Vagina (tissue), 2 donors: ENCODE data around the gene CEBPE. TPM values are rescaled to one million over a fixed set of nuclear protein-coding genes. Genes with fewer than 3 reads are reported as not detected.

Source experiments
- DNase-seq, 2 donors: peaks; one replicate each; pipeline ENCODE4 v3.0.0-alpha.2; 2017; ENCODE audit errors: extremely low spot score in 2 of 2
- H3K27ac ChIP-seq: fragments of 200-600 bp; sonication (generic); one replicate; pipeline ENCODE4 v1.5.1; 2019
- H3K27me3 ChIP-seq: fragments of 200-600 bp; sonication (generic); one replicate; pipeline ENCODE4 v1.5.1; 2019
- H3K36me3 ChIP-seq, 2 donors: fragments of 200-600 bp; sonication (generic); one replicate each; pipeline ENCODE4 v1.5.1; 2017 to 2019
- H3K4me1 ChIP-seq: fragments of 200-600 bp; sonication (generic); one replicate; pipeline ENCODE4 v1.5.1; 2019
- H3K4me3 ChIP-seq, 2 donors: fragments of 200-600 bp; sonication (generic); 1 replicate in 1 of 2; 2 replicates in 1 of 2; pipeline ENCODE4 v1.5.1; 2016 to 2019
- H3K9me3 ChIP-seq: fragments of 200-600 bp; sonication (generic); one replicate; pipeline ENCODE4 v1.5.1; 2019
- POLR2A ChIP-seq, 2 donors: fragments of 450-650 bp; IDR thresholded peaks; one replicate each; pipeline ENCODE4 v1.6.1; 2017; ENCODE audit warnings: antibody characterized with exemption in 2 of 2, mild to moderate bottlenecking in 2 of 2, moderate library complexity in 2 of 2
- POLR2AphosphoS5 ChIP-seq, 2 donors: sonication (generic); formaldehyde crosslinking; IDR thresholded peaks; one replicate each; pipeline ENCODE4 v1.9.0; 2017; ENCODE audit warnings: antibody characterized with exemption in 2 of 2, mild to moderate bottlenecking in 2 of 2, low read depth in 1 of 2; ENCODE audit not compliant: insufficient read depth in 1 of 2
- intact Hi-C: fragments of 100-400 bp; cut with DNase I; formaldehyde crosslinking; loops from one replicate; pipeline ENCODE4 v1.15.1; 2023
- total RNA-seq: library from RNA; depleted of rRNA; stranded (reverse); fragments of >200 nt; gene quantifications from one replicate; pipeline ENCODE4 v1.2.3, GENCODE V29; 2016
- TF ChIP-seq, protein P1 (sequence below), 3 experiments: fragments of 450-650 bp in 2 of 3; fragments of 200-600 bp in 1 of 3; sonication (generic) in 1 of 3; IDR thresholded peaks; one replicate each; pipeline ENCODE4 v1.5.1; 2017 to 2019; ENCODE audit warnings: antibody characterized with exemption in 3 of 3, mild to moderate bottlenecking in 2 of 3, moderate library complexity in 2 of 3

CEBPE gene
- total RNA-seq, 1 donor from 2014 or later, result not detected

DNA sequence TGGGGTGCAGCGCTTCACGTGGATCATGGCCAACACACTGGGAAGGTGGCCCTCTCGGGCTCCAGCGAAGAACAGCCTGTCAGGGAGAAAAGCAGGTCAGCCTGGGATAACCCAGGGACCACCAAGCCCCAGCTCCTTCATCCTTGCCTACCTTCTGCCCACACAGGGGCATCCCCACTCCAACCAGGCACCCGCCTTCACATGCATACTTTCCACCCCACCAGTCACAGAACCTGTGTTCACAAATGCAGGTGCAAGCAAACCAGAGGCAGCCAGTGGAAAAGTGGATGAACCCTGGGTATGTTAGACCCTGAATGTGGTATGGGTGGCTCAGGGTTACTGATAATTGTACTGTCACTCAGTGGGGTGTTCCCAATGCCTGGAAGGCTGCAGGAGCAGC, 12.4 kb upstream of the CEBPE start:
- no peaks in the 10 kb centered on the region for H3K9me3 ChIP-seq
- H3K27me3 ChIP-seq, result no peaks in the 10 kb centered on the region
- no peak overlapping the region for H3K27ac ChIP-seq
- intact Hi-C loops, result no loop called here
- no peaks in the 10 kb centered on the region for H3K4me1 ChIP-seq
- TF ChIP-seq POLR2AphosphoS5 (IDR thresholded peaks at IDR 0.05; ENCODE audit: insufficient read depth in 1 of 2, low read depth in 1 of 2), result no peak
- TF ChIP-seq POLR2A (IDR thresholded peaks at IDR 0.05), result no peak
- TF ChIP-seq, protein P1, sequence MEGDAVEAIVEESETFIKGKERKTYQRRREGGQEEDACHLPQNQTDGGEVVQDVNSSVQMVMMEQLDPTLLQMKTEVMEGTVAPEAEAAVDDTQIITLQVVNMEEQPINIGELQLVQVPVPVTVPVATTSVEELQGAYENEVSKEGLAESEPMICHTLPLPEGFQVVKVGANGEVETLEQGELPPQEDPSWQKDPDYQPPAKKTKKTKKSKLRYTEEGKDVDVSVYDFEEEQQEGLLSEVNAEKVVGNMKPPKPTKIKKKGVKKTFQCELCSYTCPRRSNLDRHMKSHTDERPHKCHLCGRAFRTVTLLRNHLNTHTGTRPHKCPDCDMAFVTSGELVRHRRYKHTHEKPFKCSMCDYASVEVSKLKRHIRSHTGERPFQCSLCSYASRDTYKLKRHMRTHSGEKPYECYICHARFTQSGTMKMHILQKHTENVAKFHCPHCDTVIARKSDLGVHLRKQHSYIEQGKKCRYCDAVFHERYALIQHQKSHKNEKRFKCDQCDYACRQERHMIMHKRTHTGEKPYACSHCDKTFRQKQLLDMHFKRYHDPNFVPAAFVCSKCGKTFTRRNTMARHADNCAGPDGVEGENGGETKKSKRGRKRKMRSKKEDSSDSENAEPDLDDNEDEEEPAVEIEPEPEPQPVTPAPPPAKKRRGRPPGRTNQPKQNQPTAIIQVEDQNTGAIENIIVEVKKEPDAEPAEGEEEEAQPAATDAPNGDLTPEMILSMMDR (IDR thresholded peaks at IDR 0.05), result no peak
- peaks cover 0 to 25% of the 10 kb centered on the region in 2 donors for H3K36me3 ChIP-seq
- DNase-seq, result no peak
- no peak overlapping the region for H3K4me3 ChIP-seq

DNA sequence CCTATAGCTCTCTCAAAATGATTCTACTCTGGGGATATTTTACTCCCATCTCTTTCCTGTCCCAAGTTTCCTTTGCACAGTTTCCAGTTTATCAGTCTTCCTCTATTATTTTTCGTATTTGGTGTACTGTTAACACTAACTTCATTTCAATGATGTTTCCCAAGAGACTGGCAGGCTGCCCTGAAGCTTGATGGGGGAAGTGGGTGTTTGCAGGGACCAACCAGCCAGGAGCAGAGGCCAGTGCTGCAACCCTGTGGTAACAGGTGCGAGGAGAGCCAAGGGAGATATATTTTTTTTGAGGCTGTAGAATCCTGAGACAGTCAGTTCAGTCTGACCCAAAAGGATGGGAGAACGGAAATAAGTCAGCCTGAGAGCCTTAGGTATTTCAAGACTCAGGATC, 11.8 kb upstream of the CEBPE start:
- Histone ChIP-seq H3K4me3 (no peak overlapping the region), H3K27me3 (no peaks in the 10 kb centered on the region), H3K4me1 (no peaks in the 10 kb centered on the region), H3K27ac (no peak overlapping the region), H3K36me3 (peaks cover 0 to 23% of the 10 kb centered on the region in 2 donors), H3K9me3 (no peaks in the 10 kb centered on the region)
- no peak for DNase-seq
- intact Hi-C loops, result no loop called here
- TF ChIP-seq POLR2AphosphoS5 (IDR thresholded peaks at IDR 0.05; ENCODE audit: insufficient read depth in 1 of 2, low read depth in 1 of 2) (no peak), POLR2A (IDR thresholded peaks at IDR 0.05) (no peak)
- TF ChIP-seq, protein P1 (IDR thresholded peaks at IDR 0.05), result no peak

DNA sequence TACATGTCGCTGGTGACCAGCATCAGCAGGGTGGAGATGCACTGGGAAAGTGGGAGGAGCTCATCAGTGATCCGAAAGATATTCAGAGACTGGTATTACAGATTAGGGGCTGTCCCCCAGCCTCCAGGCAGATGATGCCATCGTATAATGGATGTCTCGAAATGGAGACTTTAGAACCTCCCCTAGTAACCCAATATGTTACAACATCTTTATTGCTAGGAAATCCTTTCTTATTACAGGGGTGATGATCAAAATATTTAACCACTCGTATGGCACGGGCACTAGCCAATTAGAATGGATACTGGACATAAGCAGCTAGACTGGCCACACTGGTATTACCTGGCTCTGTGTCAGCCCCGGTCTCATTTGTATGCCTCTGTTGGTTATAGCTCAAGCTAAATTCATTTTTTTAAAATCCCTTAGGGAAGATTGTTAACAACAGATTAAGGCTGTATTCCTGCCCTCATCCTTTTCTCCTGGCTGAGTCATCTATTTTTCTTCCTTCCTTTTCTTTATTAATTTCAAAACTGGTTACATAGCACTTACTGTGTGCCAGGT, 10.8 kb upstream of the CEBPE start:
- peaks cover 0 to 23% of the 10 kb centered on the region in 2 donors for H3K36me3 ChIP-seq

DNA sequence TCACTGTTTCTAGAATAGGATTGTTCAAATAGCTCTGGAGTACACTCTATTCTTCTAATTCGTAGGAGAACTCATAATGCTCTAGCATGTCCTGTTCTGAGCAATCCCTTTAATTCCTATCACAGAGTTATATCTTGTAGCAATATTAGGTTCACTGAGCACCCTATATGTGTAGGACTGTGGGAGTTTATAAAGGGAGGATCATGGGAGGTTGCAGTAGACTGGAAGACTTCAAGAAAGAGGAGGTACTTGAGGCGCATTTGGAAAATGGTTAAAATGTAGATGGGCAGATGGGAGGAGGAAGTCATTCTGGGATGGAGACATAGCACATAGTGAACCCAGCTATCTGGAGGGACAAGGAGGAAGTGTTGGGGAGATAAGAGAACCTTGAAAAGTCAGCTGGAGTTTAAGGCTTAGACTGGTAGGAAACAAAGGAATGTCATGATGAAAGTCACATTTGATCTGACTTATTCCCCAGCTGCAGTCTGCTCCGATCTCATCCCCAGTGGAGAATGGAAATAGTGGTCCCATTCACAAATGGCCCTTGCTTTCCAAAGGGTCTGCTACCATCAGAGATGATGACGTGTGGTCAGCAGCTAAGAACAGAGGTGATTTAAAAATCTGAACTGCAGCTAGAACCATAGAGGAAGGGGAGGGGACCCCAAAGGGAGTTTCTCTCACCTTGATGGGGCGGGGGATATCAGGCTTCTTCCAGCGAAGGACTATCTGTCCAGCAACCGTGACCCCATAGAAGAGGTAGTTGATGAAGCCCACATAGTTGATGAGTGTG, 10.1 kb upstream of the CEBPE start:
- Histone ChIP-seq H3K4me1 (no peaks in the 10 kb centered on the region), H3K9me3 (no peaks in the 10 kb centered on the region), H3K4me3 (no peak overlapping the region), H3K36me3 (peaks cover 0 to 23% of the 10 kb centered on the region in 2 donors), H3K27ac (no peak overlapping the region), H3K27me3 (no peaks in the 10 kb centered on the region)
- intact Hi-C loops, result no loop called here
- no peak for TF ChIP-seq POLR2AphosphoS5 (IDR thresholded peaks at IDR 0.05; ENCODE audit: insufficient read depth in 1 of 2, low read depth in 1 of 2)
- TF ChIP-seq, protein P1 (IDR thresholded peaks at IDR 0.05), result no peak
- no peak for TF ChIP-seq POLR2A (IDR thresholded peaks at IDR 0.05)
- DNase-seq, result no peak

More for the DNA sequence above, 10.8 kb upstream of the CEBPE start:
- no peak overlapping the region for H3K27ac ChIP-seq
- H3K4me3 ChIP-seq, result no peak overlapping the region
- H3K27me3 ChIP-seq, result no peaks in the 10 kb centered on the region
- intact Hi-C loops, result no loop called here
- no peaks in the 10 kb centered on the region for H3K4me1 ChIP-seq
- no peak for DNase-seq
- no peaks in the 10 kb centered on the region for H3K9me3 ChIP-seq
- no peak for TF ChIP-seq POLR2A (IDR thresholded peaks at IDR 0.05)
- TF ChIP-seq, protein P1 (IDR thresholded peaks at IDR 0.05), result no peak
- no peak for TF ChIP-seq POLR2AphosphoS5 (IDR thresholded peaks at IDR 0.05; ENCODE audit: insufficient read depth in 1 of 2, low read depth in 1 of 2)

DNA sequence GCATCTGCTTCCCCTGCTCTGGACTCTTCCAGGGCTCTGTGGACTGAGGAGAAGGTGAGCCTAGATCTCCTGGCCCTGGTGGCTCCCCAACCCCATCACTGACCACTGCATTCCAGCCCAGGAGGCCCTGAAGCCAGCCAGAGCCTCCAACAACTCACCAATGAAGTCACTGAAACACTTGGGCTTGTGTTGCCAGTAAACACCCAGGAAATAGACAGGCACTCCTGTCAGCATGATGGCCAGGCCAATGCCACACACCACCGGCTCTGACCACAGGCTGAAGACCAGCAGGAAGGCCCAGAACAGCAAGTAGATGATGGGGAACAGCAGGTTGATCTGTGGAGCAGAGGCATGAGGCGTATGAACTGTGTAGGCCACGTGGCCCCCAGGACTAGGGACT, 8.8 kb upstream of the CEBPE start:
- H3K27me3 ChIP-seq, result no peaks in the 10 kb centered on the region
- intact Hi-C loops, result no loop called here
- H3K4me3 ChIP-seq, result no peak overlapping the region
- no peak overlapping the region for H3K27ac ChIP-seq
- H3K9me3 ChIP-seq, result no peaks in the 10 kb centered on the region
- no peak for TF ChIP-seq POLR2A (IDR thresholded peaks at IDR 0.05)
- TF ChIP-seq, protein P1 (IDR thresholded peaks at IDR 0.05), result no peak
- H3K36me3 ChIP-seq, result peaks cover 0 to 23% of the 10 kb centered on the region in 2 donors
- DNase-seq, result no peak
- H3K4me1 ChIP-seq, result peaks cover 12% of the 10 kb centered on the region
